Measurements from ENCODE around the gene PFKL.

The PFKL gene

GRCh38 chr21:44299458-44300261, at the start of gene PFKL:
TSS of gene PFKL (plus strand) at chr21:44300053. CDS start at chr21:44300106, 53 bp downstream.
- peak; percentile 75 for DNase-seq

DNA sequence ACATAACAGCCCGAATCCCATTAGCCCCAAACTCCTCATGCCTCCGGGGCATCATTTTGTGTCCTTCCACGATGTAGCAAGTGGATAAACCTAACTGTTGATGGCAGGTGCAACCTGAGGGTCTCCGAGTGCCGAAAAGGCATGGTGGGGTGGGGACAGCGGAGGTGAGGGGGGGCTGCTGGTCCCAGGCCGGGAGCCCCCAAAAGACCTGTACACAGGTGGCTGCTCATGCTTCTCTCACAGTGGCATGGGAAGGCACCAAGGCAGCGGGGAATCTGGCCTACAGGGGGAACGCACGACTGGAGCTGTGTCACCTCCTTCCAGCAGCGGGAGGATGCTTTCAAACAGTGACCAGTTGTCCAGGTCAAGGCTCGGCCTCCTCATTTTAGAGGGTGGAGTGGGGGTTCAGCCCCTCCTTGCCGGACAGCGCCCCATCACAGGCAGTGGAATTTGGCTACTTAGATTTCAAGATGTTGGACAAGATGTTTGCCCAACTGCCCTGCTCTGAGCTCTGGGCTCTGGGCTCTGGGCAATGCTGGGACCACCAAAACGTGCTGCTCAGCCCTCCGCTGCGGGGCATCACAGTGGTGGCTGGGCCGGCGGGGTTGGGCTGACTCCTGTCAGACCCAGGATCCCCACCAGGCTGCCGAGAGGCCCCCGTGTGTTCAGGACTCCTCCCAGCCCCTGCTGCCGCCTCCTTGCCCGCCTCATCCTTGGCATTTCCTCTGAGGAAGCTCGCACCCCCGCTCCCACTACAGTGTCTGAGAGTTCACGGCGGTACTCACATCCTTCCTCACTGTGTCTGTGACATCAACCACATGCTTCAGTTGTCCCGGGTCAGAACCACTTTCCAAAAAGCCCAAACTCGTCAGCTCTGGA, 45.8 kb upstream of the PFKL start:
- DNase-seq, result no peak

- no peak for DNase-seq
Observed at GRCh38 chr21:44255511-44255981, 44.3 kb upstream of the PFKL start.

DNA sequence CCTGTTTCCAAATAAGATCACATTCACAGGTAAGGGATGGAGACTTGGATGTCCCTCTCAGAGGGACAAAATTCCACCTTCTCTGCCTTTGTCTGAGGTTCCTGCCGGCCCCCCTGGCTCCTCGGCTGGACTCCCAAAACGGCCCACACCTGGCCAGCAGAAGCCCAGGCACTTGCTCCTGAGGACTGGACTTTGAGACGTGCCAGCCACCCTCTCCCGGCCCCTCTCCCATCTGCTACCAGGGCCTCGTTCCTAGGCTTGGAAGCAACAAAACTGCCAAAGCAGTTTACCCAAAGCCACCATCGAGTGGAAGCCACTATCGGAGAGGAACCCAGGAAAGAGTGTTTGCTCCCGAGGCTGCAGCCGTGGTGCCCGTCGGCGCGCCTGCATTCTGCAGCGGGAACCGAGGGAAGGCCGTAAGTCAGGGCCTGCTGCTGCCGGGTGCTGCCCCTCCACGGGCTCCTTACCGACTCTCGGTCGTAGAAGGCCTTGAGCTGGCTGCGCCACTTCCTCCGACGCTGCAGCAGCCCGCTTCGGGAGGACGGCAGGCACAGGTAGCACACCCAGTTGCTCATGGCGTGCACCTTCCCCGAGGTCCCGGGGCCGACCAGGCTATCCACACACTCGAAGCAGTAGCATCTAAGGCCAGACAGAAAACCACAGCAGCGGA, 41.7 kb upstream of the PFKL start:
- no peak for DNase-seq

DNA sequence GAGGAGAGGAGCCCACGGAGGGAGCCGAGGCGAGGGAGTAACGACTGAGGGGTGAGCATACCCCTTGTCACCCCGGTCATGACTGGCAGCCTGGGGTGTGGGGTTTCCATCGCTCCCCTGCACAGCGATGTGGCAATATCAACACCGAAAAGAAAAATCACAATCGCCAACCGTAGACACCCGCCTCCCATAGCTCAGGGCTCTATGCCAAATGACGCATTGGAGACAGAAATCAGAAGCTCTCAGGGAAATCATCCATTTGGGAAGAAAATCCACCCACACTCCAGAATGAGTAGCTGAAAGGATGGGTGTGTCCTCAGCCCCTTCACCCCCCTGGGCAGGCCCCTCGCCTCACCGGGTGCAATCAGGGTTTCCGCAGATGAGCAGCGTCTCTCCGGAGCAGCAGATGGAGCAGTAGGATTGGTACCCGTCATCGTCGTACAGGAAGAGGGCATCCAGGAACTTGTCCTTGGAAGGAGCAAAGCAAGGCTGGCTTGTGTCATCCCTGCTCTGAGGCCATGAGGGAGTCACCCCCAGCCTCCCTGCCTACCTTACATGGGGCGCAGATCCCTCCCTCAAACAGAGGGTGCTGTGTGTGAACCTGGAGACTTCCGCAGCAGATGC, 40.7 kb upstream of the PFKL start:
- DNase-seq, result no peak

DNA sequence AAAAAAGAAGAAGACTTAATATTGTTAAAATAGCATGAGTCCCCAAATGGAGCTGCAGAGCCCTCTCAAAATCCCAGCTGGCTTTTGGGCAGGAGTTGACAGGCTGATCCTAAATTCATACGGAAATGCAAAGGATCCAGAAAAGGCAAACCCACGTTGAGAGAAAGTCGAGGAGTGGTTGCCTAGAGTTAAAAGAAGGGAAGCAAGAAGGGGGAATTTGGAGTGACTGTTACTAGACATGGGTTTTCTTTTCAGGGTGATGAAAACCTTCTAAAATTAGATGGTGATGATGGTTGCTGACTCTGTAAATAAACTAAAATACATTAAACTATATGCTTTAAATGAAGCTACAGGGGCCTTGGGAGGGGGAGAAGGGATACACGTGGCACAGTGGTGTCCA, 39.8 kb upstream of the PFKL start:
- no peak for DNase-seq

DNA sequence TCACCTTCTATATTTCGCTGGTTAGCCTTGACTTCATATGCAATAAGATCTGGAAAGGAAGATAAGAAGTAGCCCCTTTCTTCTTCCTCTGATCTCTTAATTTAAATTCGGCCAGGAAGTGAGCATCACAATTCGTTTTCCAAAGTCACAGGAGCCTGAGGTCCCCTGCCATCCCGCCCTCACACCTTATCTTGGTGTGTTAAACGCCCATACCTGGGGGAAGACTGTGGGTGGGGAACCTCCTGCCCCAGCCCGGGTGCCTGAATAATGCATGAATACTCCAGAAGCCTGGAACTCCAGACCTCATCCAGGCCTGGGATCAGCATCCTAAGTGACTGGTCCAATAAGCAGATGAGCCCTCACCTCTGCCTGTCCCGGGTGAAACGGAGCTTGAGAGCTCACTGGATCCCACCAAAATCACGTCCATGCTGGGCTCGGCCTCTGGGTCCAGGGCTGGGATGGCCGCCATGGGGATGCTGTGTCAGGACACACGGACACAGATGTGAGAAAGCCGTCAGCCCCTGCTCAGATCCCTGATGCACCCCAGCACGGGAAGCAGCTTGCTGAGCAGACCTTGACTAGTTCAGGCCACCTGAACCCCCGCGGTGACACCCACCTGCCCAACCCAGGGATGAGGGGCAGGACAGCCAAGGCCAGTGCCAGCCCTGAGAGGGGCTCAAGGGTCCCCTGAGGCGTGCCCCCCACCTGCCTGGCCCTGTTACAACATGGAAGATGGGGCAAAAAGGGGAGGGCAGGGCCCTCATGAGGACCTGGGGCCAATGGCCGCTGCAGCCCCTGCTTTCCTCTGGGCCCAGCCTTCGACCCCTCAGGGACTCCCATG, 38.8 kb upstream of the PFKL start:
- no peak for DNase-seq

- no peak for DNase-seq
Observed at GRCh38 chr21:44261675-44262295, 38.1 kb upstream of the PFKL start, which contains the start of gene DNMT3L. TSS of gene DNMT3L (minus strand) at chr21:44261897. CDS start at chr21:44261259, 638 bp downstream.

DNA sequence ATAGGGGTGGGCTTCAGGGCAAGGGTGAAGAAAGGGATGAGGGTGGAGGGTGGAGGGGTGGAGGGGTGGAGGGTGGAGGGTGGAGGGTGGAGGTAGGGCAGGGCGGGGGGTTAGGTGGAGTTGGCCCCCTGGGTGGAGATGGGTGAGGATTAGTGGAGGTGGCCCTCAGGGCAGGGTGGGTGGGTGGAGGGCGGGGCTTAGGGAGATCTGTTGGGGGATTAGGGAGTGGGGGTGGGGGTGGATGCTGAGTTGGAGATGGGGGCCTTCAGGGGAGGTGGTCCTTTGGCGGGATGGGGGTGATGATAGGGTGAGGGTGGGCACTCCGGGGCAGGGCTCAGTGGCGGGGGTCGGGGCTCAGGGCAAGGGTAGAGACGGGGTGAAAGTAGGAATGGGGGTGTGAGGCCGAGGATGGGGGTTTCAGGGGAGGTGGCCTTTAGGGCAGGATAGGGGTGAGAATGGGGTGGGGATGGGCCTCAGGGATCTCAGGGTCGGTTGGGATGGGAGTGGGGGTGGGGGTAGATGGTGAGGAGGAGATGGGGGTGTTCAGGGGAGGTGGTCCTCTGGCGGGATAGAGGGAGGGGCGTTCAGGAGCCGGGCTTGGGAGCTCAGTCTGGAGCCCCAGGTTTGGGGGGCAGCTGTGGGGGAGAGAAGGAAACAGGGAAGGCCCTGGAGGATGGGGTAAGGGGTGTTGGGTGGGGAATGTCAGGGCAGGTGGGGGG, 37.4 kb upstream of the PFKL start:
- no peak for DNase-seq

DNA sequence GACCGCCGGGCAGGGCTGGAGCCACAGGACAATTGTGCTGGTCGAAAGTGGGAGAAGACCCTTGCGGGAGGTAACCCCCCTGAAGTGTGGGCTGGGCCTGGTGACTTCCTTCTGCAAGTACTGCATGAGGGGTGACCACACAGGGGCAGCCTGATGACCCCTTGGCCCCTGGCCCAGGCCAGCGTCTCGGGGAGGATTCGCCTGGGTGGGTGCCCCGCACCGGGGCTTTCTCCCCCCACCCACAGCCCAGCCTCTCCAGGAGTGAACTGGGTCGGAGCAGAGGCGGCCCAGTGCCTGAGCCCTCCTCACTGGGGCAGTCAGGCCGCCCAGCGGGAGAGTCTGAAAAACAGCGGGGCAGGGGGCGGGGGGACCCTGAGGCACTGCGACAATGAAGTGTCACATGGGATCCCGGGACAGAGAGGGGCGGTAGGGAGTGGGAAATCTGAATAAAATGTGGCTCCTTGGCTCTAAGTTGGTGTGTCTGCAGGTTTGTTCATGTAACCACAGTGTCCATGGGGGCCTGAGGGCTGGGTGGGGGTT, 36.6 kb upstream of the PFKL start:
- DNase-seq, result no peak

DNA sequence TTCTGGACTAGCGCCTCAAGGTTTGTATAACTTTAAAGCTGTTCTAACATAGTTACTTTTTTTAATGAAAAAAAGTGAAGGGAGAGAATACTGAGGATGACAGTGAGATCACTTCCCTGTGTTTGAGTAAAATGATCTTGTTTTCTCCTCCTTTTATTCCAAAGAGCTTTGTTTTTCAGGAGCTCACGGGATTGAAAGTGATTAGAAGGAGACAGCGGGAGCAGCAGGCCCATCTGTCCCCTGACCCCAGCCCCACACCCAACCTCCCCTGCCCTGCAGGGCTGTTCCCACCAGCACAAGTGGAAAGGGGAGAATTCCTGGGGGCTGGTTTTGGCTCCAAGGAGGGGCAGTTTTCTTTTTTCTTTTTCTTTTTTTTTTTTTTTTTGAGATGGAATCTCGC, 36.1 kb upstream of the PFKL start:
- no peak for DNase-seq

DNA sequence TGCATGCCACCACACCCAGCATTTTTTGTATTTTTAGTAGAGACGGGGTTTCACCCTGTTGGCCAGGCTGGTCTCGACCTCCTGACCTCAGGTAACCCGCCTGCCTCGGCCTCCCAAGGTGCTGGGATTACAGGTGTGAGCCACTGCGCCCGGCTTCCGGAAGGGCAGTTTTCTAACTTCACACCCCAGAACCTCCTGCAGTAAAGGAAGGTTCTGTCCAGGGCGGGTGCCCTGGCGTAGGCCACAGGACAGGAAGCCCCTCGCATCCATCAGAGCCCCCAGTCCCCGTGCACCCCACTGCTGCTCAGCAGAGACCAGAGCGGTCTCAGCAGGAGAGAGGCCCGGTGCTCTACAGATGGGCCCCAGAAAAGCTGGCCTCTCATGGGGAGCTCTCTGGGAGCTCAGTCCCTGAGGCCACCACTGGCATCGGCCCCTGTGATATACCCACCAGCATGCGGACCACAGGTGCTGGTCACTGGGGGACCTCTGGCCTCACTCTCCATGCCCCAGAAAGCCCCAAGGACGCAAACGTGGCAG, 34.1 kb upstream of the PFKL start:
- DNase-seq, result no peak

- DNase-seq, result peak; percentile 37
Observed at GRCh38 chr21:44267655-44268142, 32.2 kb upstream of the PFKL start.

DNA sequence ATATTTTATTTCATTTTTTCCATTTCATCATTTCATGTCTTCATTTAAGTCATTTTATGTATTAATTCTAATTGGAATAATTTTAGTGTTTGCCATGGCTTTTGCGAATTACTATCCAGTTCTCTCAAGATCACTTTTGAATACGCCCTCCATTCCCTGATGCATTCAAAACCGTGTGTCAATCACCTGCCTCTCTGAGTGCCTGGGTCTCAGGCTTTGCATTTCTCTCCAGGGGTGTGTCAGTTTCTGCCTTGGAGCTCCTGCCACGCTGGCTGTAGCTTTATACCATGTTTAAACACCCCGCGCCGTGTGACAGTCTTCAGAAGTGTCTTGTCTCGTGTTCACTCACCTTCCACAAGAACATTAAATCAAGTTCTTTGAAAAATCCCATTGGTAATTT, 30.8 kb upstream of the PFKL start:
- no peak for DNase-seq

- no peak for DNase-seq
Observed at GRCh38 chr21:44271558-44272283, 28.1 kb upstream of the PFKL start.

GRCh38 chr21:44272284-44272858, 27.5 kb upstream of the PFKL start:
- no peak for DNase-seq

DNA sequence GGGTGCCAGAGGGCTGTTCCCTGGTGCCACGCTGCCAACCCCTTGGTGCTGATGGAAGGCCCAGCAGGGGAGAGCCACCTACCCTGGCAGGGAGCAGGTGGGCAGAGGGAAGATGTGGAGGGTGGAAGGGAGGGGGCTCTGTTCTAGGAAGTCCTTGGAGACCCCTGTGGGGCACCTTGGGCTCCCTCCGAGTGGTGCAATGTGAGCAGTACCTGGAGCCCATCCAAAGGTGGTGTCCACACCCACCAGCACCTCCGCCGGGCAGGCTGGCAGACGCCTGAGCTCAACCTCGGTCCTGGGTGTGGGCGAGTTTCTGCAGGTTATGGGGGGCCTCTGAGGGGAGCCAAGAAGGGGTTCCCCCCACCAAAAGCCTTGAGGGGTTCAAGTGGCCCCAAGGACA, 26.8 kb upstream of the PFKL start:
- no peak for DNase-seq

GRCh38 chr21:44275041-44275440, 24.8 kb upstream of the PFKL start:
- no peak for DNase-seq

All from hematopoietic multipotent progenitor cell treated with erythropoietin and hydrocortisone succinate and interleukin-3 and kit ligand, for 6 days (in vitro differentiated cells).